ENCODE measurements around the gene SORBS2.

Gene SORBS2

GRCh38 chr4:185681604-185682003 lies 130.4 kb downstream of the SORBS2 start:
- no peak overlapping the region for H3K27ac ChIP-seq
- TF ChIP-seq, protein P1, sequence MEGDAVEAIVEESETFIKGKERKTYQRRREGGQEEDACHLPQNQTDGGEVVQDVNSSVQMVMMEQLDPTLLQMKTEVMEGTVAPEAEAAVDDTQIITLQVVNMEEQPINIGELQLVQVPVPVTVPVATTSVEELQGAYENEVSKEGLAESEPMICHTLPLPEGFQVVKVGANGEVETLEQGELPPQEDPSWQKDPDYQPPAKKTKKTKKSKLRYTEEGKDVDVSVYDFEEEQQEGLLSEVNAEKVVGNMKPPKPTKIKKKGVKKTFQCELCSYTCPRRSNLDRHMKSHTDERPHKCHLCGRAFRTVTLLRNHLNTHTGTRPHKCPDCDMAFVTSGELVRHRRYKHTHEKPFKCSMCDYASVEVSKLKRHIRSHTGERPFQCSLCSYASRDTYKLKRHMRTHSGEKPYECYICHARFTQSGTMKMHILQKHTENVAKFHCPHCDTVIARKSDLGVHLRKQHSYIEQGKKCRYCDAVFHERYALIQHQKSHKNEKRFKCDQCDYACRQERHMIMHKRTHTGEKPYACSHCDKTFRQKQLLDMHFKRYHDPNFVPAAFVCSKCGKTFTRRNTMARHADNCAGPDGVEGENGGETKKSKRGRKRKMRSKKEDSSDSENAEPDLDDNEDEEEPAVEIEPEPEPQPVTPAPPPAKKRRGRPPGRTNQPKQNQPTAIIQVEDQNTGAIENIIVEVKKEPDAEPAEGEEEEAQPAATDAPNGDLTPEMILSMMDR (conservative IDR thresholded peaks at IDR 0.05) = no peak

DNA sequence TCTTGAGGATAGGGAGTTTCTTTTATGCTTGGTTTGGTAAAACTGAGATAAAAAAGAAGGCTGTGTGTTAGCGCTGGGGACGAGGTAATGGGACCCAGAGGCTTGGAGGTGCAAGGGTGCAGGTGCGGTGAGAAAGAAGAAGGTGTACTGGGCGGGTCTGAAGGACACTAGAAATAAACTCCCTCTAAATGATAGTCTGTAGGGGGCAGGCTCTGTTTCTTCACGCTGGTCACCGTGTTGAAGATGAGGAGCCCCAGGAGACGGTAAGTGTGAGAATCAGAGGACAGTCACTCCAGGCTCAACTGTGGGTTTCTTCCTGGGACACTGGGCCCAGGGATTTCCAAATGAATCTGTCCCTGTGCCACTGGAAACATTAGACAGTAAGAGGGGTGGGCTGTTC lies 131.4 kb downstream of the SORBS2 start:
- H3K27ac ChIP-seq = no peak overlapping the region
- TF ChIP-seq, protein P1 (conservative IDR thresholded peaks at IDR 0.05) = no peak

DNA sequence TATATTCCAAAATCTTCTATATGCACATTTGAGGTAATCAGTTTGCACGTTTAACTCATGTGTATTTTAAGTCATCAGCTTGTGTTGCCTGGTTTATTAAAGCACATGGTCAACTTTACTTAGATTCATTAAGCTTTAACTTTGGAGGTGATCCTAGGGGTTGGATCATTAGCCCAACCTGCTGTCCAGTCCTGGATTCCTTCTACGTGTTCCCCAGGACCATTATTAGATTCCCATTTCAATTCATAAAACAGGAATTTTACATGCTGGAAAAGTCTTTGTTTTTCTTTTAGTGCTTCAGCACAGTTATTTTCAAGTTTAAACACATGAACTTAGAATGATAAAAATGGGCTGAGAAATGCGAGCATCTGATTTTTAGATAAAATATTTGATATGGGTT lies 132.5 kb downstream of the SORBS2 start:
- TF ChIP-seq, protein P1 (conservative IDR thresholded peaks at IDR 0.05) = no peak
- H3K27ac ChIP-seq = no peak overlapping the region

GRCh38 chr4:185677637-185678314 lies 134.2 kb downstream of the SORBS2 start:
- H3K27ac ChIP-seq = no peak overlapping the region
- TF ChIP-seq, protein P1 (conservative IDR thresholded peaks at IDR 0.05) = no peak

DNA sequence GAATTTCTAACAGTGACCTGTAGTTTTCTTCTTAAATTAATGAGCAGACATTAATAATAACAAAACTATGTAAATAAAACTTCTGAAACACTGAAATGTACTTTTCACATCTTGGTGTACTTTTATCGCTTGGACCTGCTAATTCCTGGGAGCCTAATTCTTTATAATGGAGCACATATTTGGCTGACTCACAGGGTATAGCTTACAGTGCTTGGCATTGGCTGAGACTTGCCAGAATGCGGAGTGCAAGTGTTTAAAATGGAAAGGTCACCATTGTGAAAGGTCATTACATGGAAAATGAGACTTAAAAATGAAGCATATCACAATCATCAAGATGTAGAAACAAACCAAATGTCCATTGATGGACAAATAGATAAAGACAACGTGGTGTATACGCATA lies 139.4 kb downstream of the SORBS2 start:
- no peak overlapping the region for H3K27ac ChIP-seq
- TF ChIP-seq, protein P1 (conservative IDR thresholded peaks at IDR 0.05) = no peak

DNA sequence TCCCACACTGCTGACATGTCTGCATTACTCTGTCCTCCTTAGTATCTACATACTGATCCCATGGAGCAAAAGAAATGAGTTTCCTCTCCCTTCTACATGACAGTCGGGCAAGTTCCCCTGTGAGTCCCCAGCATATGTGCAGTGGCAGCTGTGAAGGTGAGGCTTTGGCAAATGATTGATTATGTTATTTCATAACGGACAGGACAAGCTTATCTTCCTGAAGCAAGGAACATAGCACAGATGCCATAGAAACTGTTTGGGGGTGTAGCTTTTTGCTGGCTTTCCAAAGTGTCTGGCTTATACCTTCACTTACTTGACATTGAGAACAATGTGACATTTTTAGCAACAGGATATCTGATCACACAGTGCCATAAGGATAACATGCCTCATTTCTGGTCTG lies 139.8 kb downstream of the SORBS2 start:
- H3K27ac ChIP-seq = no peak overlapping the region

GRCh38 chr4:185671496-185671895 lies 140.5 kb downstream of the SORBS2 start:
- TF ChIP-seq, protein P1 (conservative IDR thresholded peaks at IDR 0.05) = no peak
- no peak overlapping the region for H3K27ac ChIP-seq

More for the DNA sequence above, 139.8 kb downstream of the SORBS2 start:
- TF ChIP-seq, protein P1 (conservative IDR thresholded peaks at IDR 0.05) = no peak

All from VCaP (cell line).